Activated CD4-positive, alpha-beta T cell treated with anti-CD3 and anti-CD28 coated beads, Interleukin-2, amount 50 U/mL, for 1 hour (primary cell): ENCODE data around the gene MYLK3.
"Not testable (repeated sequence)": the region's sequence is repeated elsewhere in the genome, so short reads cannot be mapped to it uniquely, and the experiment has no call there.

Experiments used
- DNase-seq: peaks from one replicate; pipeline ENCODE4 v3.0.0-alpha.2; 2020

The MYLK3 gene

GRCh38 chr16:46689365-46690280 is 58.5 kb downstream of the MYLK3 start, which contains the start of gene ORC6:
ORC6 (plus strand) TSS chr16:46689659; CDS start chr16:46689706, 47 bp downstream.
- DNase-seq, result peak; percentile 97

GRCh38 chr16:46688654-46689364 is 59.3 kb downstream of the MYLK3 start, which contains the start of gene VPS35:
VPS35 (minus strand) TSS chr16:46689178; CDS start chr16:46689133, 45 bp downstream.
- peak; percentile 100 for DNase-seq

DNA sequence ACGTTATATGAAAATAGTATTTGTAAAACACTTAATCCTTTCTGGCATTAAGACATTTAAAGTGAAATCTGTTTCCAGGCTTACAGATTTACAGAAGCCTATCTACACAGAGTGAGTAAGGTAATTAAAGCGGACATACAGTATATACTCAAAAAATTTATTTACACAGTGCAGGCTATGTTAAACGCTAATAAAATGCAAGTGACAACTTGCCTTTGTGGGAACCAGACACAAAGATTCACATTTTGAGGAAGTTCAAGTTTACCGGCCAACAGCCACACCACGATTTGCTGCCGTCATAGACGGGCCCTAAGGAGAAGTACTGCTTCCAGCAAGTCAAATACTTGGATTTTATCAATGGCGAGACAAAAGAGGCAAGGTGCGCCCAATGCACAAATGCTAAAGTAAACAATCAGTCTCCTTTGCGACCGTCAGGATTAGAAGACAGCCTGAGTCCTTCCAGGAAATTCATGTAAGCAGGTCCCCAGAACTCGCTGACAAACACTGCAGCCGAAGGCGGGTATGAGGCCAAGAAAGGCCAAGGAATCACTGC is 60.0 kb downstream of the MYLK3 start:
- DNase-seq, result no peak

GRCh38 chr16:46687486-46687885 is 60.7 kb downstream of the MYLK3 start:
- no peak for DNase-seq

GRCh38 chr16:46686815-46687473 is 61.2 kb downstream of the MYLK3 start:
- DNase-seq, result no peak

GRCh38 chr16:46681867-46682266 is 66.3 kb downstream of the MYLK3 start:
- DNase-seq, result not testable (repeated sequence)

DNA sequence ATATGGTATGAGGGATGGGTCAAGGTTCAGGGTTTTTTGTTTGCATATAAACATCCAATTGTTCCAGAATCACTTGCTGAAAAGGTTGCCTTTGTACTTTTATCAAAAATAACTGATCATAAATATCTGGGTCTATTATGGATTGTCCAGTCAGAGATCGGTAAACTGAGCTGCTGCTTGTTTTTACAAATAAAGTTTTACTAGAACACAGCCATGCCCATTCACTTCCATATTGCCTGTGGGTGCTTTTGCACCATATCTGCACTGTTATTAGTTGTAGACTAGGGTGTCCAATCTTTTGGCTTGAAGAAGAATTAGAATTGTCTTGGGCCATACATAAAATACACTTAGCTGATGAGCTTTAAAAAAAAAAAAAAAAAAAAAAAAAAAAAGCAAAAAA is 70.2 kb downstream of the MYLK3 start:
- not testable (repeated sequence) for DNase-seq

DNA sequence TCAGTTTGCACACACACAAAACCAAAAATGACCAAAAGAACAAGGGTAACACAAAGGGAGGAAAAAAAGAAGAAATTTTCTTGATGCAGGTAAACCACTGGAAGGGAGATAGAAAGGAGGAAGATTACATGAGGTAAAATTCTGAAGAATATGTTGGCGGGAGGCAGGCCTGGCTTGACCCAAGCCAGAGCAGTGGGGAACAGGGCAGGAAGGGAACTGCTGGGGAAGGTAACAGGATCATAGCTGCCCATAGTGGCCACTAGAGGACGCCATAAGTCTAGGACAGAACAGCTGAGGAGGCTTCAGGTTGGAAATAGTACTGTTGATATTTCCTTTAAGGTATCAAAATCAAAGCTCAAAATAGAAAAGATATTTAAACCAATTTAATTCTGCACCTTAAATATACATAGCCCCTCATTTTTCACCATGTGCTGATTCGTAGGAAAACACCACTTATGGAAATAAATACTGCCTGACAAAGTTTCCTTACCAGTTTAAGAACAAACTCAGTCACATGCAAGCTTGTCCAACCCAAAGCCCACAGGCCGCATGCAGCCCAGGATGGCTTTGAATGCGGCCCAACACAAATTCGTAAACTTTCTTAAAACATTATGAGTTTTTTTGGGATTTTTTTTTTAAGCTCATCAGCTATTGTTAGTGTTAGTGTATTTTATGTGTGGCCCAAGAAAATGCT is 74.7 kb downstream of the MYLK3 start:
- peak; percentile 37 for DNase-seq

DNA sequence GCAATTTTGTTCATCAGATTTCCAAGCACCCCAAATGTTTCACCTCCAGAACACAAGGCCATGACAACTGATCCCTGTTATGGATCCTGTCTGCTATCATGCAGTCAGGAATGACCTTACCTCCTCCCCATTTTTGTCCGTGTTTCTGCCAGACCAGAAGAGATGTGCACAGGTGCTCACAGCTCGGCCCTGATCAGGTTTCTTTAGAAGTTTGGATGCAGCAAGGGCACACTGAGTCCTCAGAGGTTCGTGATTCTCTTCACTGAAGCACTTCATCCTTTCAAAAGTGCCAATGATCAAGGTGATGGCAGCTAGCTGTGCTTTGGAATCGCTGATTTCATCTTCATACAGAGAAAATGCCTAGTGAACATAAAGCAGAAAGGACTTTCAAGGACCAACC is 86.0 kb downstream of the MYLK3 start:
- no peak for DNase-seq

DNA sequence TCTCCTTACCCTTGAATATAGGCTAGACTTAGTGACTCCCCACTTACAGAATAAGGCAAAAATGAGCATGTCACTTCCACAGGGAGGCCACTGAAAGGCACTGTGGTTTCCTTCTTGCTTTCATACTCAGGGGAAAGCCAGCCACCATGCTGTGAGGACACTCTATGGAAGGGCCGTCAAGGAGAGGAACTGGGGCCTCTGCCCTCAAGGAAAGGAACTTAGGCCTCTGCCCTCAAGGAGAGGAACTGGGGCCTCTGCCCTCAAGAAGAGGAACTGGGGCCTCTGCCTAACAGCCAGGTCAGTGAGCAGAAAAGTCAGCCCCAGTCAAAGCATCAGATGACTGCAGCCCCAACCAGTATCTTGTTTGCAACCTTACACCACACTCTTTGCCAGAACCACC is 89.2 kb downstream of the MYLK3 start:
- no peak for DNase-seq
